IMR-90 (cell line): Measurements from ENCODE around the gene DNMT3B. TPM values are rescaled to one million over a fixed set of nuclear protein-coding genes. Genes with fewer than 3 reads are reported as not detected.
"Not testable (repeated sequence)": the region's sequence is repeated elsewhere in the genome, so short reads cannot be mapped to it uniquely, and the experiment has no call there.

Experiments used
- ATAC-seq: fragments of 200-7000 bp; cut with Tn5 transposase; 2 replicates; pipeline ENCODE4 v1.9.1; 2020; ENCODE audit warnings: low read depth, mild to moderate bottlenecking, moderate library complexity
- BruUV-seq: library from RNA; stranded (reverse); fragments of 400-500 nt; replicated peaks from 2 replicates; lab custom pipeline; 2021; lab: Mats Ljungman, UMichigan
- CTCF ChIA-PET: fragments of 300-600 bp; formaldehyde crosslinking; extraction: SDS; loops from one replicate; lab custom pipeline; 2021; ENCODE audit warnings: antibody characterized with exemption; lab: Yijun Ruan, JAX
- POLR2A ChIA-PET: fragments of 300-600 bp; sonication (Branson Sonifier 250); formaldehyde crosslinking; loops from one replicate; lab custom pipeline; 2022; ENCODE audit warnings: antibody characterized with exemption; ENCODE audit not compliant: unreplicated experiment; lab: Charles Lee
- DNase-seq: peaks from one replicate; pipeline ENCODE4 v3.0.0; 2013
- H2AFZ ChIP-seq: replicated peaks from 2 replicates; pipeline ENCODE3; 2013; ENCODE audit warnings: low read length, mild to moderate bottlenecking; ENCODE audit not compliant: poor library complexity
- H2AK5ac ChIP-seq: 2 replicates; pipeline ENCODE4 v1.6.1; 2013; ENCODE audit warnings: low read depth, low read length, inconsistent platforms
- H2AK9ac ChIP-seq: replicated peaks from 2 replicates; pipeline ENCODE3; 2013; ENCODE audit warnings: mild to moderate bottlenecking, low read depth, low read length, moderate library complexity; ENCODE audit not compliant: poor library complexity
- H2BK120ac ChIP-seq: 2 replicates; pipeline ENCODE4 v1.6.1; 2013; ENCODE audit warnings: low read depth, low read length, inconsistent platforms
- H2BK15ac ChIP-seq: 3 replicates; pipeline ENCODE4 v1.6.1; 2013; ENCODE audit warnings: low read depth, low read length, inconsistent platforms
- H2BK20ac ChIP-seq: 2 replicates; pipeline ENCODE4 v1.6.1; 2013; ENCODE audit warnings: low read depth, mild to moderate bottlenecking, inconsistent platforms, low read length, moderate library complexity
- H2BK5ac ChIP-seq: 2 replicates; pipeline ENCODE4 v1.6.1; 2013; ENCODE audit warnings: mild to moderate bottlenecking, low read depth, low read length, inconsistent platforms; ENCODE audit not compliant: poor library complexity, severe bottlenecking
- H3K14ac ChIP-seq: replicated peaks from 2 replicates; pipeline ENCODE4 v1.6.1; 2013; ENCODE audit warnings: low read depth, low read length, inconsistent platforms
- H3K18ac ChIP-seq: 2 replicates; pipeline ENCODE4 v1.6.1; 2013; ENCODE audit warnings: low read depth, low read length, control low read depth
- H3K23ac ChIP-seq: 2 replicates; pipeline ENCODE4 v1.6.1; 2013; ENCODE audit warnings: low read depth, low read length, inconsistent platforms
- H3K27ac ChIP-seq: 2 replicates; pipeline ENCODE4 v1.5.1; 2013; ENCODE audit warnings: mild to moderate bottlenecking, control low read depth, low read length; ENCODE audit not compliant: insufficient read depth
- H3K27me3 ChIP-seq: 2 replicates; pipeline ENCODE4 v1.6.1; 2013; ENCODE audit warnings: low read length; ENCODE audit not compliant: control insufficient read depth, insufficient read depth
- H3K36me3 ChIP-seq: 2 replicates; pipeline ENCODE4 v1.6.1; 2013; ENCODE audit warnings: low read length, mixed read lengths; ENCODE audit not compliant: control insufficient read depth, insufficient read depth
- H3K4ac ChIP-seq: 2 replicates; pipeline ENCODE4 v1.6.1; 2013; ENCODE audit warnings: low read depth, low read length, inconsistent platforms
- H3K4me1 ChIP-seq: 2 replicates; pipeline ENCODE4 v1.6.1; 2013; ENCODE audit warnings: low read length, mixed read lengths; ENCODE audit not compliant: control insufficient read depth, insufficient read depth
- H3K4me2 ChIP-seq: 2 replicates; pipeline ENCODE4 v1.6.1; 2013; ENCODE audit warnings: low read depth, mild to moderate bottlenecking, control low read depth, low read length, moderate library complexity
- H3K4me3 ChIP-seq: 2 replicates; pipeline ENCODE4 v1.5.1; 2013; ENCODE audit warnings: low read depth, mild to moderate bottlenecking, control low read depth, low read length, moderate library complexity; ENCODE audit not compliant: insufficient read depth
- H3K56ac ChIP-seq: 2 replicates; pipeline ENCODE4 v1.6.1; 2013; ENCODE audit warnings: low read length, inconsistent platforms; ENCODE audit not compliant: insufficient read depth; ENCODE audit errors: extremely low read depth
- H3K79me1 ChIP-seq, 2 experiments: 2 replicates each; pipeline ENCODE4 v1.6.1; 2013; ENCODE audit warnings: low read length in 2 of 2, inconsistent platforms in 1 of 2, low read depth in 1 of 2
- H3K9ac ChIP-seq: 2 replicates; pipeline ENCODE4 v1.6.1; 2013; ENCODE audit warnings: low read depth, low read length, control low read depth
- H3K9me1 ChIP-seq: 2 replicates; pipeline ENCODE4 v1.6.1; 2013; ENCODE audit warnings: low read length, inconsistent platforms; ENCODE audit not compliant: insufficient read depth
- H3K9me3 ChIP-seq: 2 replicates; pipeline ENCODE4 v1.6.1; 2013; ENCODE audit warnings: low read length; ENCODE audit not compliant: control insufficient read depth, insufficient read depth
- H4K20me1 ChIP-seq: 2 replicates; pipeline ENCODE4 v1.6.1; 2013; ENCODE audit warnings: low read length, inconsistent platforms; ENCODE audit not compliant: insufficient read depth
- H4K5ac ChIP-seq: 2 replicates; pipeline ENCODE4 v1.6.1; 2013; ENCODE audit warnings: mild to moderate bottlenecking, low read depth, low read length, control low read depth
- H4K8ac ChIP-seq, 2 experiments: 2 replicates each; pipeline ENCODE4 v1.6.1; 2013; ENCODE audit warnings: low read depth in 2 of 2, low read length in 2 of 2, control low read depth in 1 of 2, inconsistent platforms in 1 of 2
- H4K91ac ChIP-seq: 2 replicates; pipeline ENCODE4 v1.6.1; 2013; ENCODE audit warnings: low read depth, low read length, inconsistent platforms; ENCODE audit not compliant: insufficient read depth
- WGBS, 2 experiments: methylation state at CpG; one replicate each; pipeline versions ENCODE4 v1.1.5 to v1.1.7; 2013; ENCODE audit warnings: missing lambda C conversion rate in 2 of 2; ENCODE audit not compliant: insufficient read length in 1 of 2; ENCODE audit errors: extremely low coverage in 2 of 2; 5-methylcytosine and 5-hydroxymethylcytosine counted together
- dilution Hi-C: fragments of 300-500 bp; cut with HindIII; formaldehyde crosslinking; loops from one replicate; pipeline ENCODE4 v1.14.3; 2018; ENCODE audit warnings: low sequenced_read_pairs; ENCODE audit not compliant: unreplicated experiment
- in situ Hi-C: fragments of 300-500 bp; cut with MboI; formaldehyde crosslinking; loops from 3 replicates; pipeline ENCODE4 v1.14.3; 2019; ENCODE audit warnings: low sequenced_read_pairs, inconsistent platforms, mixed read lengths
- intact Hi-C: fragments of 100-400 bp; cut with micrococcal nuclease; formaldehyde crosslinking; loops from 2 replicates; pipeline ENCODE4 v1.10.0; 2022
- polyA plus RNA-seq, 3 experiments: library from polyadenylated mRNA; depleted of rRNA; stranded (reverse); fragments of >200 nt; gene quantifications; 2 replicates each; pipeline ENCODE4 v1.2.3, GENCODE V29; 2012; ENCODE audit warnings: low replicate concordance in 1 of 3
- total RNA-seq: library from RNA; depleted of rRNA; stranded (reverse); fragments of >200 nt; gene quantifications from 2 replicates; pipeline ENCODE4 v1.2.3, GENCODE V29; 2012

The DNMT3B gene
- total and polyA plus RNA-seq, 2 of the 4 experiments (the other 2 are of a cell fraction): 1.3 to 1.9 TPM

- not testable (repeated sequence) for H3K56ac ChIP-seq
Measured at GRCh38 chr20:32728435-32728834, 33.8 kb upstream of the DNMT3B start.

GRCh38 chr20:32729334-32729733 is 32.9 kb upstream of the DNMT3B start:
- H2AK9ac ChIP-seq, H4K8ac ChIP-seq, H3K56ac ChIP-seq, H3K27ac ChIP-seq, H2AK5ac ChIP-seq, H4K5ac ChIP-seq, H2AFZ ChIP-seq, H2BK20ac ChIP-seq, H3K4me3 ChIP-seq, H4K91ac ChIP-seq, H3K36me3 ChIP-seq, H4K20me1 ChIP-seq, ATAC-seq, H3K14ac ChIP-seq, in situ Hi-C loops, H3K23ac ChIP-seq, H3K4ac ChIP-seq, intact Hi-C loops, H3K9me1 ChIP-seq, H3K9ac ChIP-seq, H3K4me2 ChIP-seq, BruUV-seq, dilution Hi-C loops, H3K27me3 ChIP-seq, H3K18ac ChIP-seq, H2BK15ac ChIP-seq, H2BK5ac ChIP-seq, H3K9me3 ChIP-seq, H2BK120ac ChIP-seq, CTCF ChIA-PET, DNase-seq, POLR2A ChIA-PET: not testable (repeated sequence)
- Histone ChIP-seq H3K79me1 (peaks cover 20 to 51% of the 10 kb centered on the region in 2 experiments), H3K4me1 (peaks cover 11% of the 10 kb centered on the region)
- WGBS, 2 experiments: no CpG with 5 or more reads among the region's 5 CpGs

More at GRCh38 chr20:32728435-32728834, 33.8 kb upstream of the DNMT3B start:
- BruUV-seq, DNase-seq, H4K20me1 ChIP-seq, H3K9me1 ChIP-seq, H3K14ac ChIP-seq, intact Hi-C loops, H2AFZ ChIP-seq, H3K23ac ChIP-seq, H3K4me2 ChIP-seq, in situ Hi-C loops, H2BK120ac ChIP-seq, H2AK9ac ChIP-seq, POLR2A ChIA-PET, H4K8ac ChIP-seq, H2BK20ac ChIP-seq, ATAC-seq, H2BK15ac ChIP-seq, H3K9ac ChIP-seq, H4K5ac ChIP-seq, H2BK5ac ChIP-seq, H4K91ac ChIP-seq, H3K27ac ChIP-seq, H3K18ac ChIP-seq, H3K36me3 ChIP-seq, H3K4ac ChIP-seq, H3K9me3 ChIP-seq, CTCF ChIA-PET, H2AK5ac ChIP-seq, H3K27me3 ChIP-seq, dilution Hi-C loops, H3K4me3 ChIP-seq: not testable (repeated sequence)
- Histone ChIP-seq H3K79me1 (peaks cover 20 to 51% of the 10 kb centered on the region in 2 experiments), H3K4me1 (peaks cover 11% of the 10 kb centered on the region)
- 100% methylated on average over 2 of the region's 6 CpGs; no CpG with 5 or more reads in 1 of the 2 experiments for WGBS, 2 experiments
